DMS53 treated with DMSO at 0.1 percent for 48 hours (cell line): Measurements from ENCODE around the gene F8A3.
"Not testable (repeated sequence)": the region's sequence is repeated elsewhere in the genome, so short reads cannot be mapped to it uniquely, and the experiment has no call there.

ENCODE experiments used
- DNase-seq: peaks from one replicate; lab custom pipeline; 2025; ENCODE audit not compliant: unreplicated experiment; lab: John Stamatoyannopoulos, UW

F8A3 gene

DNA sequence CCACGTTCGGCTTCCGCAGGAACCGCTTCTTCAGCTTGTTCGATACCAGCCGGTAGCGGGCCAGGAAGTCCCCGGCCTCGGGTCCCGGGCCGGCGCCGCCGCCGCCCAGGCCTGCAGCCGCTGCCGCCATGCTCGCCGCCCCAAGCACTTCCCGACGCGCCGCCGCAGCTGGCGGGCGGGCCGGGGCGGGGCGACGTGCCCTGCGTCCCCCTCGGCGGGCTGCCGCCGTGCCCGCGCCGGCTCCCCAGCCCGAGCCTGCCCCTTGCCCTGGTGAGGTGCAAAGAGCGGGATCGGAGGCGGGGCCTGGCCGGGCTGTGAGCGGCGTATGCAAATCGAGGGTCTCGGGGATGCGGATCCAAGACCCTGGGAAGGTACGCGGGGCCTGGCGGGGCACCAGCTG, at the start of gene F8A3:
Gene F8A3 (minus strand): TSS at position 150 of the 400 bp plus-strand sequence. CDS start 20 bp downstream, at position 130.
- DNase-seq = not testable (repeated sequence)

DNA sequence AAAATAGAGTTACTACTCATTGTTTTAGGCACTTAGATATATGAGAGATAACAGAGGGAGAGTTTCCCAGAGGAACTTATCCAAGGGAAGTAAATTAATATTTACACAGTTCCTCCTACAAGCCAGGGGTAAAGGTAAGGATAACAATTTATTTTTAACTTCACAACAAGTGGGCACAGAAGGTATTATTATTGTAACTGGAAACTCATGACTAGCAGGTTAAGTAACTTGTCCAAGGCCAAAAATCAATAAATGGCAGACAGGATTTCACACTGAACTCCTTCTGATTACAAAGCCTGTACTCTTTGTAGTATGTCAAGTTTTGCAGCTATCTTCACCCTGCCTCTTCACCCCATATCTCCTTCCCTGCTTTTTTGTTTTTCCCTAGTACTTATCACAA, 46.9 kb upstream of the F8A3 start:
- DNase-seq = no peak

DNA sequence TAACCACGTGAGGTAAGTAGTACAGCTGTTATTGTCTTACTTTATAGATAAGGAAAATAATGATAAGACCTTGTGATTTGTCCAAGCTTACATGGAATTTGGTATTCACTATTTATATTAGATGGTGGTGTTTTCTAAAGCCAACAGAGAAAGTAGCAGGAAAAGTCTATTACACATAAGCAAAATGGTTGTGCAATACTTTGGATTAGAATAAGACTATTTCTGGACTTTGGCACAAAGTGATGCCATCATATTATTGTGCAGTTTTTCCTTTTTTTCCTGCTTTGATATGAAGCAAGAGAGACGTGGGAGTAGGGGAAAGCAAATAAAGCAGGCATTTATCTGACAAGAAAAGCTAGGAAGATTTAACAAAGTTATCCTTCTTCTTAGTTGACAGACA, 36.7 kb upstream of the F8A3 start:
- DNase-seq = not testable (repeated sequence)

DNA sequence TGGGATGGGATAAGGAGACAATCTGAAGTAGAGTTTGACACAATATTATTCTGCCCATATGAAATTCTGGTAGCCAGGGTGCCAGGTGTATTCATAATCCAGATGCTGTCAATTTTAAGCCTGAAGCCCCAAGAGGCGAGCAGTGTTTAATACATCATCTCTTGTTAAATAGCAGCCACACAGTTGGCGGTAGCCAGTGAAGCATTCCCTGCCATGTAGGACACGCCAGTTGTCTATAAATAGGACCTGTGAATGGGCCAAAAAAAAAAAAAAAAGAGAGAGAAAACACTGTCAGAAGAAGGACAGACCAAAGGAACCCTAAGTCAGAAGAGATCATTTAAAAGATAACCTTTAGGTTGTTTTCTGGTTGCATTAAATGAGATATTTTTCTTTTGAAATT, 33.0 kb upstream of the F8A3 start:
- not testable (repeated sequence) for DNase-seq

DNA sequence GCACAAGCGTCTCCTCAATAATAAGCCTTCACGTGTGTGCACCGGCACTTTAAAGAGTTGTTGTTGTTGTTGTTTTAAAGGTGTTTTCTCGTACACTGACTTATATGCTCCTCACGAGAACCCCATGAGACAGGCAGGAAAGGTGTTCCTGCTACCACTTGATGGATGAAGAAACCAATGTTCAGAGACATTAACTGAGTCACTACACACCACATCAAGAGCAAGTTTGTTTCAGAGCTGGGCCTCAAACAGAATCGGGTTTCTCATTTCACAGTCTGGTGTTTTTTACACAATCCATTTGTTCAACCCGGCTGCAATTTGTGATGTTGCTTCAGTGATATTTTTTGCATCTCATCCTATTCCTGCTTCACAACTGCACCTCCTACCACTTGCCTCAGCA, 18.7 kb upstream of the F8A3 start:
- not testable (repeated sequence) for DNase-seq

DNA sequence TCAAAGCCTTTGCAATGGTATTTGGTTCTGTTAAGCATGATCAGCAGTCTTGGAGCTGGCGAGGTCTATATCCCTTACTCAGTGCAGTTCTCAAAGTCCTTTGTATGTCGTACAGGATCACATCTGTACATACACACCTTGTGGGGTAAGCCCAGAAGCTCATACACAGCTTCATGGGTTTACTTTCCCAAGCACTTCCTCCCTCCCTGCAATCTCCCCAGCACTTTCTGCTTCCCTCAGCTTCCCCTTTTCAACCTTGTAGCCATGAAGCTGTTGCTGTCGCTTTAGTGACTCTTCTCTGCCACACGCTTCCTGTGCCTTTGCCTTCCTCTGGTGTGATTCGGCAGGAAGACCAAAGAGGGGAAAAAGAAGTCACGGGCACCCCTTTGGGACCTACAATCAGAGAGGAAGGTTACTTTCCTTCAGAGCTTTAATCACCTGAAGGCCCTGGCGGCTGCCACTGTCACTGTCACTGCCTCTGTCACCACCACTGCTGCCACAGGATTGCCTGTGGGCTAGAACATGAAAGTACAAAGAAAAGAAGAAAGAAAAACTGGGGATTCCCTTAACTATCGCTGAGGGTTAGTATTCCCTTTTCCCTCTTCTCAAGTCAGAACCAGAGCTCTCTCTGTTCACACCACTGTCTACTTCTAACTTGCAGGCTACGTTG, 8.0 kb upstream of the F8A3 start:
- not testable (repeated sequence) for DNase-seq

DNA sequence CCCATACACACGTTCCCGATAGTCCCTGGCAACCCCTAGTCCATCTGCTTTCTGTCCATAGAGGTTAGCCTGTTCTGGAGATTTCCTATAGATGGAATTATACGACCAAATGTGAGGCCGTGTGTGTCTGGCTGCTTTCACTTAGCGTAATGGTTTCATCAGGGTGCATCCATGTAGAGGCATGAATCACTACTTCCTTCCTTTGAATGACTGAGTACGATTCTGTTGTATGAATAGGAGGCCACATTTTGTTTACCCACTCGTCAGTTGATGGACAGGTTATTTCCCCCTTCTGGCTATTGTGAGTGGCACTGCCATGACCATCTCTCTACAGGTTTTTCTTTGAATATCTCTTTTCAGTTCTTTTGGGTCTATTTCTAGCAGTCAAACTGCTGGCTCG, 2.1 kb upstream of the F8A3 start:
- DNase-seq = not testable (repeated sequence)

DNA sequence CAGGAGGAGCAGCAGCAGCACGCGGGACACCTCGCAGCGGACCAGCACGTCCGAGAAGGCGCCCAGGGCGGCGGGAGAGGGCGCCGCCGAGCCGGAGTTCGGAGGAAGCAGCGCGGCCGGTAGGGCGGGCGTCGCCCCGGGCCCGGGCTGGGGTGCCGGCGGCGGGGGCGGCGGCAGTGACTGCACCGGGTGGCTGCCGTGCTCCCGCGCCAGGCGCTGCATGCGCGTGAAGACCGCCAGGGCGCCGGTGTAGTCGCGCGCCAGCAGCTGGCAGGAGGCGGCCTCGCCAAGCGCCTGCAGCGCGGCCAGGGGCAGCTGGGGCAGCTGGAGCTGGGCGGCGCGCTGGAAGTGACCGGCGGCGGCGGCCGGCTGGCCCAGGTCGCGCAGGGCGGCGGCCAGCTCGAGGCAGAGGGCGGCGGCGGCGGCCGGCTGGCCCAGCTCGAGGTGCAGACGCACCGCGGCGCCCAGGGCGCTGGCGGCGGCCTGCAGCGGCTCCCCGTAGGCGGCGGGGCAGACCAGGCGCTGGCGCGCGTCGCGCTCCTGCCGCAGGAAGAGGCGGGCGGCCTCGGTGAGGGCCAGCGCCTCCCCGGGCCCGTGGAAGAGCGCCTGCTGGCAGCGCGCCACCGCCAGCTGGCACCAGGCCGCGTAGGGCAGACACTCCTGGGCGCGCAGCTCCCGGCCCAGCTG, 516 bp downstream of the F8A3 start:
- not testable (repeated sequence) for DNase-seq

DNA sequence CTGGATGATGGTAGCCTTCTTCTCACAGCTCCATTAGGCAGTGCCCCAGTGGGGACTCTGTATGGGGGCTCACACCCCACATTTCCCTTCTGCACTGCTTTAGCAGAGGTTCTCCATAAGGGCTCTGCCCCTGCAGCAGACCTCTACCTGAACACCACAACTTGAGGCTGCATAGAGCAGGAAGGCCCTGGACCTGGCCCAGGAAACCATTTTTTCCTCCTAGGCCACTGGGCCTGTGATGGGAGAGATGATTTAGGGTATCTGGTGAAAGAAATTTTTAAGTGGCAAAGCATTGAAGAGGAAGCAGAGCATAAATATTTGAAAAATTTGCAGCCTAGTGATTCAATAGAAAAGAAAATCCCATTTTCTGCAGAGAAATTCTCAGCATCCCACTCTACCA, 17.3 kb downstream of the F8A3 start:
- DNase-seq = no peak

DNA sequence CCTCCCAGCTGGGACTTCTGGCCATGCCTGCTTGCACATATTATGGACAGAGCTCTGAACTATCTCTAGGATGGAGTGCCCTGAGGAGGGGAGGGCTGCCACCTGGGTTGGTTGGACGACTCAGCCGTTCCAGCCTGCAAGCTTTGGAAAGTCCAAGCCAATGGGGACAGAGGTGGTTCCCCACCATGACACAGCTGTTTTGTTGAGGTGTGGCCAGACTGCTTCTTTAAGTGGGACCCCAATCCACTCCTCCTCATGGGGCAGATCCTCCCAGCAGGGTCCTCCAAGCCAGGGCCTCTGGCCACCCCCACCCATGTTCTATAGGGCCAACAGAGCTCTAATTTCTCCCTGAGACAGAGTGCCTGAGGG, 22.7 kb downstream of the F8A3 start:
- no peak for DNase-seq

DNA sequence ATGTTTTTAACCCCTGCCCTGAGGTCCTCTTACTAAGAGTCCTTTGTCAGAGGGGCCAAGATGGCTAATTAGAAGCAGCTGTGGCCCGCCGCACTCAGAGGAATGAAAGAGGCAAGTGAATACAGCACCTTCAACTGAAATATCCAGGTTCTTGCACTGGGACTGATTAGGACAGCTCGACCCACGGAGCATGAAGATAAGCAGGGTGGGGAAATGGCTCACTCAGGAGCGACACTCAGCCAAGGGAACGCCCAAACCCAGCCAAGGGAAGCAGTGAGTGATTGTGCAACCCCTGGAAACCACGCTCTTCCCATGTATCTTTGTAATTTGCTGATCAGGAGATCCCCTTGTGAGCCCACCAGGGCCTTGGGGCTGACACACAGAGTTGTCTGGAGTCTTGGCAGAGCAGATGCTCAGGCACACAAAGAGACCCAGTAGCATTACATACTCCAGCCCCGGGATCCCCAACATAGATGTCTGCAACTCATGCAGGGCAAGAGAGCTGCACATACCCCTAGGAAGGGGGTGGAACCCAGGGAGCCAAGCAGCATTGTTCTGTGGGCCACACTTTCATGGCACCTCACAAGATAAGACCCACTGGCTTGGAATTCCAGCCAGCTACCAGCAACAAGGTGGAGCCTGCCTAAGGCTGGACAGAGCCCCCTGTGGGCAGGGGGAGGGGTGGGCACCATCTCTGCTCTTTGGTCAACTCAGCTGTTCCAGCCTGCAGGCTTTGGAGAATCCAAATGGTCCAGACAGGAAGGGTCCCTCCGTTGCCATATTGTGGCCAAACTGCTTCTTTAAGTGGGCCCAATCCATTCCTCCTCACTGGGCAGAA, 23.3 kb downstream of the F8A3 start:
- no peak for DNase-seq

DNA sequence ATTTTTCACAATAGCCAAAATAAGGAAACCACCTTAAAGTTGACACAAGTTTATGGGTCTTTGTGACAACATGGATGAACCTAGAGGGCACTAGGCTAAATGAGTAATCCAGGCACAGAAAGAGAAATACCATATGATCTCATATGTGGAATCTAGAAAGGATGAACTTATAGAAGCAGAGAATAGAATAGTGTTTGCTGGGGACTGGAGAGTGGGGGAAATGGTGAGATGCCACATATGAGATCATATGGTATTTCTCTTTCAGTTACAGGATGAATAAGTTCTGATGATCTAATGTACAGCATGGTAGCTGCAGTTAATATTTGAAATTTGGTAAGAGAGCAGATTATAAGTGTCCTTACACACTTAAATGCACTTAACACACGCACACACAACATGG, 40.7 kb downstream of the F8A3 start:
- DNase-seq = no peak
